T47D (cell line): ENCODE results near the gene FSIP1.

Experiments
- DNase-seq, 2 experiments: peaks; one replicate each; pipeline versions ENCODE4 v3.0.0 to v3.0.0-alpha.2; 2011 to 2012; ENCODE audit warnings: low read depth in 1 of 2, low spot score in 1 of 2
- JUND ChIP-seq: IDR thresholded peaks from 2 replicates; pipeline ENCODE4 v1.6.1; 2012; ENCODE audit warnings: low read depth
- in situ Hi-C: cut with HindIII; loops from 2 replicates; pipeline ENCODE4 v1.10.0; 2016; ENCODE audit warnings: low sequenced_read_pairs, low pct_unique_long_range_greater_than_20kb

FSIP1 gene

GRCh38 chr15:39621976-39622375 lies 160.7 kb downstream of the FSIP1 start:
- in situ Hi-C loops: no loop called here

DNA sequence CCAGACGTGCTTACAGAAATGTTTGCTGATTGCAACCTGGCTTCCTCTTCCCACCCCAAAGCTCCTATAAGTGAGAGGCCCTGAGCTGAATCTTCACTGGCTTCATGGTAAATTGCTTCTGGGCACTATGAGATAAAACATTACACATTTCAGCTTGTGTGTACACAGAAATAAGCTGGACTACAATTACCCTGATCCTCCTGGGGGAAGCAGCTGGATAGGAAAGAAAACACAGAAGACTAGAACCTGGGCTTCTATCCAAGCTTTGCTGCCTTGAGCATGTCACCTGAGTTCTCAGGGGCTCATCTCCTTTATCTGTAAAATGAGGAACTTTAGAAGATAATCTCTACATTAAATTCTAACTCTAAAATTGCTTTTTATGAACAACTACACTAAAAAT lies 161.4 kb downstream of the FSIP1 start:
- DNase-seq: peak in 1 of 2 experiments; percentile 85
- in situ Hi-C loops: no loop called here

More at GRCh38 chr15:39621976-39622375, 160.7 kb downstream of the FSIP1 start:
- DNase-seq: no peak
- TF ChIP-seq JUND: no peak

GRCh38 chr15:39618063-39618823 lies 164.4 kb downstream of the FSIP1 start:
- no peak for DNase-seq
- in situ Hi-C loops: no loop called here
- TF ChIP-seq JUND: no peak

More for the DNA sequence above, 161.4 kb downstream of the FSIP1 start:
- TF ChIP-seq JUND: peak; percentile 59; the same call in 1 of the 2 replicates

DNA sequence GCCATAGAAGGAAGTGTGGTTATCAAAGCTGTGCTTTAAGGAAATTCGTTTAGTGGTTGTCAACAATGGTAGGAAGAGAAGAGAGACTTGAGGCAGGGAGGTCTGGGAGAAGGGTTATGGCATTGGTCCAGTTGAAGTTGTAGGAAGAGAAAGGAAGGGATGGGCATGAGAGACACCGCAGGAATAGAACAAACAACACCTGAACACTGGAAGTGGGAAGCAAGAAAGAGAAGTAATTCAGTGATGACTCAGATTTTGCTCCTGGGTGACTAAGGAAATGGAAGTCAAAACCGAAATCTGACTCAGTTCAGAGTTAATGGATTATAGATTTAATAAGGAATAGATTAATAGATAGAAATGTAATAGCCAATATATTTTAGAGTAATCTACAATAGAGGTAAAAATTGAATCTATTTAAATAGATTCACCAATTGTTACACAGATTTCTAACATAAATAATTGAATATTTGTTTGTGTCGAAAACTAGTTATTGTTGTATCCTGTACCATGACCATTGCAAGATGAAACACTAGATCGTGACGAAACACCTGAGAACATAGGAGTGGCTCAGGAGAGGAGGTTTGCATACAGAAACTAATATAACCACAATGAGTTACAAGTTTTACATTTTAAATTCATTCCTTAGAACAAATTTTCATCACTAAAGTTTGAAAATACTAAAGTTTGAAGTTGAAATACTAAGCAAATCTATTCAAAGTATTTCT lies 165.7 kb downstream of the FSIP1 start:
- no peak for TF ChIP-seq JUND
- in situ Hi-C loops: no loop called here
- DNase-seq: no peak

- no peak for DNase-seq
- no peak for TF ChIP-seq JUND
- in situ Hi-C loops: no loop called here
Measured at GRCh38 chr15:39613861-39614260, 168.8 kb downstream of the FSIP1 start.

GRCh38 chr15:39613271-39613670 lies 169.4 kb downstream of the FSIP1 start:
- TF ChIP-seq JUND: no peak
- in situ Hi-C loops: no loop called here
- DNase-seq: no peak

DNA sequence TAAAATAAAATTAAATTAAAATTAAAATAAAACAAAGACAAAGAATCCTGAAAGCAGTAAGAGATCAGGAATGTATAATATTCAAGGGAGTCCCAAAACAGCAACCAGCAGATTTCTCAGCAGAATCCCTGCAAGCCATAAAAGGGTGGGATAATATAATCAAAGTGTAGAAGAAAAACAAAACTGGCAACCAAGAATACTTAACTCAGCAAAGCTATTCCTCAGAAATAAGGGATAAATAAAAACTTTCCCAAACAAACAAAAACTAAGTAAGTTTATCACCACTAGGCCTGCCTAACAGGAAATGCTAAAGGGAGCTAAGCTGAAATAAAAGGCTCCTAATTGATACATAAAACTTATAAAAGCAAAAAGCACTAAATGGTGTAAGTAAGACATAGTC lies 172.0 kb downstream of the FSIP1 start:
- DNase-seq: no peak
- no peak for TF ChIP-seq JUND
- in situ Hi-C loops: no loop called here

DNA sequence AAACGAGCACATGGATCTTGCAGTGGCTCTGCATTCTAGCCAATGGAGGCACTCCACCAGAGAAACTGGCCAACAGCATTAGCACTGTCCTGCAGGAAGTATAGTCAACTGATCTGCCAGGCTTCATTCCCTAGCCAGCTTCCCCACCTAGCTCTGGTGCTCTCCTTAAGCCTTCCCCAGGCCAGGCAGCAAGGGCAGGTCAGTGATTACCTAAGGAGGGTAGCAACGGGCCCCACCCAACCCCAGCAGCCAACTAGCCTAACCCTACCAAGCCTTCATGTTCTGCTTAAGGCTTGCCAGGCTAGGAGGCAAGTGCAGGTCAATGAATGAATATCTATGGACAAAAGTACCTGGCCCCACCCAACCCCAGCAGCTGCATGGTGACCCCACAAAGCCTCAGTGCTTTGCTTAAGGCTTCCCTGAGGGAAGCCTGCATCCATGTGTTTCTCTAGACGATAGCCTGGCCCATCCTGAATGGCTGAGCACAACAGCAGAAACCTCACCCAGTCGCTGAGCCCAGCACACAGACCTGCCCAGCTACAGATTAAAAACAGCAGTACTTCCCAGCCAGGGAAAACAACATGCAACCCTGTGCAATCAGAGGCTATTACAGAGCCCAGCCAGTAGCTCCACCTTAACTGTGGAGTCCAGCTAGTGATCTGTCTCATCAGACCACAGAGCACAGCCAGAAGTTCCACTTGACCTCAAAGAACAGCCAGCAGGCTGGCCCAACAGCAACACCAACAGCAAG lies 173.3 kb downstream of the FSIP1 start:
- DNase-seq: no peak
- no peak for TF ChIP-seq JUND
- in situ Hi-C loops: no loop called here

DNA sequence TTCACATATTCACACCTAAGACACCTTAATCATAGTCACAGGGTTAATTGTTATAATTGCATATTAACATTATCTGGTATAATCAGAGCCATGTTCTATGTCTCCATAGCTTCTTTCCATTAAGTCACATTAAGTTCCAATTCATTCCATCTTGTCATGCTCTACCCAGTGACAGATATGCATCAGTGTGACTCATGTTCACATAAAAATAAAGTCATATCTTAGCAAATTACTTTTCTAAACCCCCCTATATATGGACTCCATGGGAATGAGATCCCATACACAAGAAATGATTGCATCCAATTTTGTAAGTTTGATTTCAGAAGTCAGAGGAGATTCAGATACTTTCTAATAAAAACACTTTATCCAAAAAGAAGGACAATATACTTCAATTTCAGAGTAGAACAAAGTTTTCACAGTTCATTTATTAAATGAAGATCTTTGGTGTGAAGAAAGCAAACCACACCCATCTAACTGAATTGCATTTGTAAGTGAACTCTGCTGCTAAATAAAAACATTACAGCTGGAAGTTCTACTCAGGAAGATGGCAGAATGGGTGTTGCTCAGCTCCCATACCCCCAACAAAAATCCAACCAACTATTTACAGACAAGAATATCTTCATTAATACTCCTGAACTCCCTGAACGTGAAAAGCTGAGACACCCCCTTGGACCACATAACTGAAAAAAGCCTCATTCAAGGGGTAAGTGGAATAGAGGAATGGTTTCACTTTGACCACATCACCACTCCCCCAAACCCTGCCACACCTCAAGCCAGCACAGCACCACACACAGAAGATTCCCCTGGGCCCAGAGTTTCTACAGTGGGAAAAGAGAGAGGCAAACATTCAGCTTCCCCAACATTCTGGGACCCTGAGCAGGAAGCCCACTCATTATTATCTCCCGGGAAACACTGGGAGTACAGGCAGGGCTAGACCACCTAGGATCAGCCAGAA lies 174.2 kb downstream of the FSIP1 start:
- no peak for TF ChIP-seq JUND
- DNase-seq: no peak
- in situ Hi-C loops: no loop called here

GRCh38 chr15:39605146-39605545 lies 177.5 kb downstream of the FSIP1 start:
- TF ChIP-seq JUND: peak; percentile 64; the same call in 1 of the 2 replicates
- in situ Hi-C loops: no loop called here

DNA sequence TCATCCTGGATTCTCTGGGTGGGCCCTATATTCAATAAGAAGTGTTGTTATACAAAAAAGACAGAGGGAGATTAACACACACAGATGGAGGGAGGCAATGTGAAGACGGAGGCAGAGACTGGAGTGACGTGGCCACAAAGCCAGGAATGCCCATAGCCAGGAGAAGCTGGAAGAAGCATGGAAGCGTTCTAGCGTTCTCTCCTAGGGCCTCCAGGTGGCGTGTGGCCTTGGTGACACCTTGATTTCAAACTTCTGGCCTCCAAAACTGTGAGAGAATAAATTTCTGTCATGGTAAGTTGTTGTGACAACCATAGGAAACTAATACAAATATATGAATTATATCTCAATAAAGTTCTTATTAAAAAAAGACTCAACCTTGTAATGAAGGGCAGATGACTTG lies 180.5 kb downstream of the FSIP1 start:
- DNase-seq: peak in 1 of 2 experiments; percentile 56
- in situ Hi-C loops: no loop called here
- no peak for TF ChIP-seq JUND

More at GRCh38 chr15:39605146-39605545, 177.5 kb downstream of the FSIP1 start:
- peak in 1 of 2 experiments; percentile 65 for DNase-seq

GRCh38 chr15:39599871-39600270 lies 182.8 kb downstream of the FSIP1 start:
- in situ Hi-C loops: no loop called here
- no peak for TF ChIP-seq JUND
- DNase-seq: no peak
